Measurements from ENCODE around the gene SLIT3. TPM values are rescaled to one million over a fixed set of nuclear protein-coding genes. Genes with fewer than 3 reads are reported as not detected.

The SLIT3 gene
- total RNA-seq, 4 donors from 2014 or later, result 6.8 to 23.1 (median 13.3) TPM

GRCh38 chr5:168988699-168989098 lies 312.2 kb downstream of the SLIT3 start:
- H3K27ac ChIP-seq, result no peak overlapping the region
- no peaks in the 10 kb centered on the region for H3K4me1 ChIP-seq
- no peak for DNase-seq
- H3K36me3 ChIP-seq, result no peaks in the 10 kb centered on the region
- no peak for TF ChIP-seq POLR2A (IDR thresholded peaks at IDR 0.05)
- TF ChIP-seq, protein P1, sequence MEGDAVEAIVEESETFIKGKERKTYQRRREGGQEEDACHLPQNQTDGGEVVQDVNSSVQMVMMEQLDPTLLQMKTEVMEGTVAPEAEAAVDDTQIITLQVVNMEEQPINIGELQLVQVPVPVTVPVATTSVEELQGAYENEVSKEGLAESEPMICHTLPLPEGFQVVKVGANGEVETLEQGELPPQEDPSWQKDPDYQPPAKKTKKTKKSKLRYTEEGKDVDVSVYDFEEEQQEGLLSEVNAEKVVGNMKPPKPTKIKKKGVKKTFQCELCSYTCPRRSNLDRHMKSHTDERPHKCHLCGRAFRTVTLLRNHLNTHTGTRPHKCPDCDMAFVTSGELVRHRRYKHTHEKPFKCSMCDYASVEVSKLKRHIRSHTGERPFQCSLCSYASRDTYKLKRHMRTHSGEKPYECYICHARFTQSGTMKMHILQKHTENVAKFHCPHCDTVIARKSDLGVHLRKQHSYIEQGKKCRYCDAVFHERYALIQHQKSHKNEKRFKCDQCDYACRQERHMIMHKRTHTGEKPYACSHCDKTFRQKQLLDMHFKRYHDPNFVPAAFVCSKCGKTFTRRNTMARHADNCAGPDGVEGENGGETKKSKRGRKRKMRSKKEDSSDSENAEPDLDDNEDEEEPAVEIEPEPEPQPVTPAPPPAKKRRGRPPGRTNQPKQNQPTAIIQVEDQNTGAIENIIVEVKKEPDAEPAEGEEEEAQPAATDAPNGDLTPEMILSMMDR (IDR thresholded peaks at IDR 0.05), result no peak
- no peaks in the 10 kb centered on the region for H3K27me3 ChIP-seq
- H3K4me3 ChIP-seq, result no peak overlapping the region
- no peaks in the 10 kb centered on the region for H3K9me3 ChIP-seq

DNA sequence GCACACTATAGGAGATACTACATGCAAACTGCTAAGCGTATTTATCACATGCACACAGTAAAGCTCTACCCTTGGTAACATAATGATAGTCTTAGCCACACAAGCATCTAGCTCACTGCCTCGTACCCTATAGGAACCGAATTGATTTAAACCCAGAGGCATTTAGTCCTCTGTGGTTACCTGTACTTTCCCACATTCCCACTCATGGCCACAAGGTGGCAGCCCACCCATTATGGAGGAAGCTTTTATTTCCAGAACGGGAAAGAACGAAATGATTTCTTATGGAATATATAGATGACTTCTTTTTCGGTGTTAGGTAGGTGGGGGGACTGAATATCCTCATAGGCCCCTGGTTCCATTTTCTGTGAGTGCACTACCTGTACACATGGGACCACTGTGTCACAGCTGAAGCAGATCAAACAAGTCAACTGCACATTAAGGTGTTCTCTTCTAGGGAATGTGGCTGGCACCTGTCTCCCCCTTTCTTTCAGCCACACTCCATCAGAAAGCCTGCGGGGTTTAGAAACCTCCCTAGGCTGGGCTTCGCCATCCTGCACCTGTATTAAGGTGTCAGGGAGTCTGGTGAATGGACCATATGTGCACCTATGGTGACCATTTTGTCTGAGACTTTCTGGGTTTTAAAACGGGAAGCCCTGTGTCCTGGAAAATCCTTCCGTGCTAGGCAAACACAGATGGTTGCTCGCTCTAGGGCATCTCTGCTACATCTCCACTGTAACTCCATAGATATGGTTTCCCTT lies 313.2 kb downstream of the SLIT3 start:
- Histone ChIP-seq H3K27me3 (no peaks in the 10 kb centered on the region), H3K4me3 (no peak overlapping the region), H3K27ac (no peak overlapping the region), H3K4me1 (no peaks in the 10 kb centered on the region), H3K9me3 (no peaks in the 10 kb centered on the region), H3K36me3 (no peaks in the 10 kb centered on the region)
- peak; percentile 62 to 86 (median 63) for DNase-seq
- TF ChIP-seq POLR2A (IDR thresholded peaks at IDR 0.05), result no peak
- TF ChIP-seq, protein P1 (IDR thresholded peaks at IDR 0.05), result peak; percentile 50 to 83 (median 74)

DNA sequence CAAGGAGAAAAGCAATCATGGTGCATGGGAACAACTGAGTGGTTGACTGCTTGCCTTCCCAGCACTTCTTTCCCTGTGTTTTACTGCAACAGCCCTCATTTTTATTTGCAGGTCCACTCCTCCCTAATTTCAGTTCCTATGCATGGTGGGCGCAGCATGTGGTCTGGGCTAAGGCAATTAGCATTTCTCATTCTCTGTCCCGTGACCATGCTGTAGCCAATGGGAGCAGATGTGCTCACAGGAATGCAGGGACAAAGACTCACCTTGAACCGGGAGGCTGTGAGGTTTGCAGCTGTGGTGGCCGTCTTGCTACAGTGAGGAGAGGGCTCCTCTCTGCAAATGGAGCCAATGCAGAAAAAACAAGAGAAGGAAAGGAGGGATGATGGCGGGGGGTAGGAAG lies 315.5 kb downstream of the SLIT3 start:
- no peaks in the 10 kb centered on the region for H3K36me3 ChIP-seq
- no peak overlapping the region for H3K27ac ChIP-seq
- no peaks in the 10 kb centered on the region for H3K9me3 ChIP-seq
- H3K27me3 ChIP-seq, result no peaks in the 10 kb centered on the region
- no peaks in the 10 kb centered on the region for H3K4me1 ChIP-seq
- no peak for TF ChIP-seq POLR2A (IDR thresholded peaks at IDR 0.05)
- TF ChIP-seq, protein P1 (IDR thresholded peaks at IDR 0.05), result no peak
- H3K4me3 ChIP-seq, result no peak overlapping the region
- no peak for DNase-seq

DNA sequence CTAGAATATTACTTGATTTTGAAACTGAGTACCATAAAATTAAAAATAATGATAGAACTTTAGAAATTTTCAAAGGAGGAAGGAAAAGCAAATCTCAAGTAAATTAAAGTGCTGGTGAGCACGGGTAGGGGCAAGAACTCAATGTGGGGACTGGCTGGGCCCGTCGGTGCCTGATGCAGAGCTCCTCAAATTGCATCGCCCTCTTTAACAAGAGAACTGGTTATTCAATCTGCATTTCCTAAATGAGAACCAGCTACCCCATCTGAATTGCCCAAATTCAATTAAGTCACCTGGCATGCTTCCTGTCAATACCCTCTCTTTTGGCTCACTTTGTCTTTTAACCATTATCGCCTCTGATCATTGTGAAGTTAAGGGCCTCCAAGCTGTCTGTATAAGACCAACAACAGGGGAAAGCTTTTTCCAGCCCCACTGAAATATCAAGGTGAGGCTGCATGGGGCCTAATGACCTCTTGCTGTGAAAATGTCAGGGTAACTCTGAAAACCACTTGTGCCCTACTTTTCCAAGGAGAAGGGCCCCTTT lies 316.7 kb downstream of the SLIT3 start:
- no peaks in the 10 kb centered on the region for H3K27me3 ChIP-seq
- no peaks in the 10 kb centered on the region for H3K4me1 ChIP-seq
- H3K9me3 ChIP-seq, result no peaks in the 10 kb centered on the region
- H3K4me3 ChIP-seq, result no peak overlapping the region
- no peak for TF ChIP-seq POLR2A (IDR thresholded peaks at IDR 0.05)
- TF ChIP-seq, protein P1 (IDR thresholded peaks at IDR 0.05), result no peak
- H3K27ac ChIP-seq, result no peak overlapping the region
- no peak for DNase-seq
- H3K36me3 ChIP-seq, result no peaks in the 10 kb centered on the region

DNA sequence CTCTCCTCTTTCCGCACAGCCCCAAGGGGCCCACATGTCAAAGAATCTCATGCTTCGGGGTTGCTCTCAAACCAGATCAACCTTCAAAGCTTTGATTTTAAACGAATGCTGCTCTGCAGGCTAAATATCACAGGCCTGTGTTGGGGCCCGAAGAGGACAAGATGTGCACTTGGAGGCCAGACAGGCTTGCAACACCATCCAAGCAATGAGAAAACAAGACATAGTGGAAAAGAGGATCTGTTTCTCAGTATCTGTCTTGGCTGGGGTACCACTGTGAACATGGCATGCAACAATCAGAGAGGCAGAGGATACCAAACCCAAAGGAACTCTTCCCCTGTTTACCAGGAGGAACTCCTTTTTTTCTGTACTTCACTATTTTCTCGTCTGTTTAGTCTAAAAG lies 321.8 kb downstream of the SLIT3 start:
- no peak overlapping the region for H3K4me3 ChIP-seq
- no peaks in the 10 kb centered on the region for H3K4me1 ChIP-seq
- no peaks in the 10 kb centered on the region for H3K36me3 ChIP-seq
- H3K27me3 ChIP-seq, result no peaks in the 10 kb centered on the region
- H3K27ac ChIP-seq, result no peak overlapping the region
- no peak for TF ChIP-seq POLR2A (IDR thresholded peaks at IDR 0.05)
- TF ChIP-seq, protein P1 (IDR thresholded peaks at IDR 0.05), result no peak
- no peaks in the 10 kb centered on the region for H3K9me3 ChIP-seq
- DNase-seq, result no peak

Data from Peyer's patch (tissue), 4 donors.